ENCODE data around the gene PRTG. TPM values are rescaled to one million over a fixed set of nuclear protein-coding genes. Genes with fewer than 3 reads are reported as not detected.

Gene PRTG
- total and polyA plus RNA-seq, 10 of the 15 experiments (the other 5 are each of a cell fraction or from before 2014, with no cell fraction given), result under 0.01 to 0.25 TPM; not detected in 8

GRCh38 chr15:55588070-55588814 lies 154.7 kb downstream of the PRTG start, which contains the start of gene PYGO1:
TSS of gene PYGO1 (minus strand) at chr15:55588345. CDS start at chr15:55587883, 462 bp downstream.
- ChIA-PET SMC1A (ENCODE audit: uncharacterized antibody, unreplicated experiment) (no interaction called here), CTCF (no interaction called here), RAD21 (ENCODE audit: unreplicated experiment) (no interaction called here), POLR2A (no interaction called here)
- ATAC-seq (no peak; the same call in 2 of the 3 replicates), FAIRE-seq (no peak), DNase-seq (ENCODE audit: low read depth, low spot score) (no peak)
- Histone ChIP-seq H3K9me3 (replicated peaks; ENCODE audit: control insufficient read depth, insufficient read depth, low read length) (no peaks in the 10 kb centered on the region; the same call in 2 of the 3 replicates), H3K4me1 (ENCODE audit: control insufficient read depth, insufficient read depth, low read length) (no peaks in the 10 kb centered on the region), H3K79me2 (ENCODE audit: control insufficient read depth, insufficient read depth, low read length) (no peaks in the 10 kb centered on the region), H3K27me3 (replicated peaks in 1 of 2; ENCODE audit: control insufficient read depth in 2 of 2, insufficient read depth in 2 of 2, low read length in 1 of 2) (peaks cover 1 to 26% of the 10 kb centered on the region in 2 experiments), H3K36me3 (ENCODE audit: control insufficient read depth in 2 of 2, insufficient read depth in 2 of 2, low read length in 1 of 2) (no peaks in the 10 kb centered on the region), H4K20me1 (ENCODE audit: control insufficient read depth, insufficient read depth) (no peaks in the 10 kb centered on the region), H2AFZ (ENCODE audit: control insufficient read depth, low read depth, low read length) (peak within 1 kb of the TSS; percentile 17; the same call in 1 of the 2 replicates), H3K27ac (ENCODE audit: control insufficient read depth, insufficient read depth) (no peak within 1 kb of the TSS), H3K4me2 (ENCODE audit: control insufficient read depth, insufficient read depth) (peak within 1 kb of the TSS; percentile 68), H3K9ac (ENCODE audit: control insufficient read depth, insufficient read depth, low read length) (no peak within 1 kb of the TSS), H3K4me3 (no peak within 1 kb of the TSS)
- intact Hi-C loops (cut with micrococcal nuclease; ENCODE audit: unreplicated experiment), result no loop called here
- TF ChIP-seq CREM (IDR thresholded peaks at IDR 0.05; ENCODE audit: low read depth) (no peak), SIX5 (IDR thresholded peaks at IDR 0.05; ENCODE audit: low read depth, low read length, severe bottlenecking) (no peak), EGR1 (IDR thresholded peaks at IDR 0.05; ENCODE audit: borderline replicate concordance in 1 of 2, low read depth in 2 of 2, low read length in 2 of 2) (0 out of 3 replicates have a peak, but pooled peaks of 1 of the 2 experiments have one; percentile 11)
- TF ChIP-seq, protein P1, sequence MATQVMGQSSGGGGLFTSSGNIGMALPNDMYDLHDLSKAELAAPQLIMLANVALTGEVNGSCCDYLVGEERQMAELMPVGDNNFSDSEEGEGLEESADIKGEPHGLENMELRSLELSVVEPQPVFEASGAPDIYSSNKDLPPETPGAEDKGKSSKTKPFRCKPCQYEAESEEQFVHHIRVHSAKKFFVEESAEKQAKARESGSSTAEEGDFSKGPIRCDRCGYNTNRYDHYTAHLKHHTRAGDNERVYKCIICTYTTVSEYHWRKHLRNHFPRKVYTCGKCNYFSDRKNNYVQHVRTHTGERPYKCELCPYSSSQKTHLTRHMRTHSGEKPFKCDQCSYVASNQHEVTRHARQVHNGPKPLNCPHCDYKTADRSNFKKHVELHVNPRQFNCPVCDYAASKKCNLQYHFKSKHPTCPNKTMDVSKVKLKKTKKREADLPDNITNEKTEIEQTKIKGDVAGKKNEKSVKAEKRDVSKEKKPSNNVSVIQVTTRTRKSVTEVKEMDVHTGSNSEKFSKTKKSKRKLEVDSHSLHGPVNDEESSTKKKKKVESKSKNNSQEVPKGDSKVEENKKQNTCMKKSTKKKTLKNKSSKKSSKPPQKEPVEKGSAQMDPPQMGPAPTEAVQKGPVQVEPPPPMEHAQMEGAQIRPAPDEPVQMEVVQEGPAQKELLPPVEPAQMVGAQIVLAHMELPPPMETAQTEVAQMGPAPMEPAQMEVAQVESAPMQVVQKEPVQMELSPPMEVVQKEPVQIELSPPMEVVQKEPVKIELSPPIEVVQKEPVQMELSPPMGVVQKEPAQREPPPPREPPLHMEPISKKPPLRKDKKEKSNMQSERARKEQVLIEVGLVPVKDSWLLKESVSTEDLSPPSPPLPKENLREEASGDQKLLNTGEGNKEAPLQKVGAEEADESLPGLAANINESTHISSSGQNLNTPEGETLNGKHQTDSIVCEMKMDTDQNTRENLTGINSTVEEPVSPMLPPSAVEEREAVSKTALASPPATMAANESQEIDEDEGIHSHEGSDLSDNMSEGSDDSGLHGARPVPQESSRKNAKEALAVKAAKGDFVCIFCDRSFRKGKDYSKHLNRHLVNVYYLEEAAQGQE (IDR thresholded peaks at IDR 0.05; ENCODE audit: low read depth, low read length), result no peak
- 11% methylated on average over 25 of the region's 107 CpGs for WGBS (ENCODE audit: insufficient coverage, insufficient replicate concordance, low lambda C conversion rate, missing lambda C conversion rate)
- no TSS peak for BruUV-seq (replicated peaks)
- in situ Hi-C loops (cut with MboI), result no loop called here
